AG04450 (cell line): ENCODE data around the gene NDUFA6. TPM values are rescaled to one million over a fixed set of nuclear protein-coding genes. Genes with fewer than 3 reads are reported as not detected.
A peak's percentile ranks its signal among the peaks of the same experiment; 100 is the strongest.

Experiments used
- CTCF ChIA-PET: fragments of 300-600, 350-600 bp; formaldehyde crosslinking; extraction: SDS; loops from one replicate; lab custom pipeline; 2022; ENCODE audit warnings: antibody characterized with exemption, inconsistent platforms; lab: Charles Lee
- POLR2A ChIA-PET: fragments of 350-600 bp; formaldehyde crosslinking; extraction: SDS; loops from one replicate; lab custom pipeline; 2021; ENCODE audit warnings: antibody characterized with exemption, inconsistent platforms; lab: Yijun Ruan, JAX
- DNase-seq: peaks from one replicate; pipeline ENCODE4 v3.0.0-alpha.2; 2011; ENCODE audit warnings: low read depth, low spot score
- H3K27ac ChIP-seq: one replicate; pipeline ENCODE4 v1.5.1; 2012; ENCODE audit warnings: low read depth, low read length, control low read depth
- H3K27me3 ChIP-seq: one replicate; pipeline ENCODE4 v1.6.0; 2012; ENCODE audit warnings: low read length; ENCODE audit not compliant: control insufficient read depth, insufficient read depth
- H3K4me3 ChIP-seq: 2 replicates; pipeline ENCODE4 v1.5.1; 2011; ENCODE audit warnings: mild to moderate bottlenecking, low read depth, low read length, control low read depth
- H3K9me3 ChIP-seq: 2 replicates; pipeline ENCODE4 v1.5.1; 2012; ENCODE audit warnings: low read length; ENCODE audit not compliant: control insufficient read depth, insufficient read depth
- CTCF ChIP-seq: IDR thresholded peaks from 2 replicates; pipeline ENCODE4 v1.5.1; 2011; ENCODE audit warnings: low read depth, low read length, control low read depth, inconsistent platforms
- polyA plus RNA-seq: library from polyadenylated mRNA; depleted of rRNA; stranded (reverse); fragments of >200 nt; gene quantifications from 2 replicates; pipeline ENCODE4 v1.2.3, GENCODE V29; 2011

NDUFA6 gene
- polyA plus RNA-seq, 1 experiment: 103 TPM

- TF ChIP-seq CTCF: no peak
- ChIA-PET POLR2A (interaction anchor here (0.7 to 2.9 kb wide), 5 partner anchors 12 to 487 kb away, joined by 3 to 18 read pairs (median 5); partner anchors contain the start of gene SMDT1), CTCF (interaction anchor here (0.6 to 4.1 kb wide), 30 partner anchors 9 to 391 kb away, joined by 3 to 56 read pairs (median 4); partner anchors contain the start of gene CENPM)
- H3K4me3 ChIP-seq: peak overlapping the region; percentile 71
- peak overlapping the region; percentile 52 for H3K27ac ChIP-seq
- H3K9me3 ChIP-seq: peaks cover 8% of the 10 kb centered on the region
- no peaks in the 10 kb centered on the region for H3K27me3 ChIP-seq
- no peak for DNase-seq
These were observed 847 bp upstream of the NDUFA6 start for GRCh38 chr22:42091455-42091782.

- Histone ChIP-seq H3K4me3 (no peak overlapping the region), H3K9me3 (peaks cover 8% of the 10 kb centered on the region), H3K27me3 (no peaks in the 10 kb centered on the region), H3K27ac (no peak overlapping the region)
- TF ChIP-seq CTCF: no peak
- POLR2A ChIA-PET: no interaction called here
- CTCF ChIA-PET: no interaction called here
- no peak for DNase-seq
These were observed 4.5 kb downstream of the NDUFA6 start for GRCh38 chr22:42086051-42086450.

- ChIA-PET POLR2A (no interaction called here), CTCF (no interaction called here)
- no peak for DNase-seq
- TF ChIP-seq CTCF: no peak
- Histone ChIP-seq H3K27ac (no peak overlapping the region), H3K27me3 (no peaks in the 10 kb centered on the region), H3K4me3 (no peak overlapping the region), H3K9me3 (peaks cover 3% of the 10 kb centered on the region)
These were observed 5.7 kb downstream of the NDUFA6 start for GRCh38 chr22:42084874-42085273.

GRCh38 chr22:42083119-42083518 is 7.5 kb downstream of the NDUFA6 start:
- no peaks in the 10 kb centered on the region for H3K27me3 ChIP-seq
- no peak overlapping the region for H3K4me3 ChIP-seq
- H3K9me3 ChIP-seq: no peaks in the 10 kb centered on the region
- ChIA-PET CTCF (no interaction called here), POLR2A (interaction anchor here (0.6 kb wide), 1 partner anchor 171 kb away, joined by 11 read pairs; no protein-coding TSS in a partner anchor)
- no peak overlapping the region for H3K27ac ChIP-seq
- DNase-seq: no peak
- no peak for TF ChIP-seq CTCF

GRCh38 chr22:42080287-42080686 is 10.3 kb downstream of the NDUFA6 start:
- no peaks in the 10 kb centered on the region for H3K27me3 ChIP-seq
- no peak overlapping the region for H3K27ac ChIP-seq
- TF ChIP-seq CTCF: no peak
- POLR2A ChIA-PET: interaction anchor here (0.5 to 2.3 kb wide), 3 partner anchors 10 to 447 kb away, joined by 3 to 18 read pairs (median 4); partner anchors contain the start of genes NDUFA6 and WBP2NL
- CTCF ChIA-PET: interaction anchor here (0.9 kb wide), 1 partner anchor 11 kb away, joined by 4 read pairs; no protein-coding TSS in a partner anchor
- no peak for DNase-seq
- peak overlapping the region; percentile 93 for H3K4me3 ChIP-seq
- H3K9me3 ChIP-seq: peaks cover 7% of the 10 kb centered on the region
